IMR-90 (cell line): ENCODE measurements around the gene ACOX3. TPM values are rescaled to one million over a fixed set of nuclear protein-coding genes. Genes with fewer than 3 reads are reported as not detected.

Experiments used
- ATAC-seq: fragments of 200-7000 bp; cut with Tn5 transposase; 2 replicates; pipeline ENCODE4 v1.9.1; 2020; ENCODE audit warnings: low read depth, mild to moderate bottlenecking, moderate library complexity
- BruUV-seq: library from RNA; stranded (reverse); fragments of 400-500 nt; replicated peaks from 2 replicates; lab custom pipeline; 2021; lab: Mats Ljungman, UMichigan
- CTCF ChIA-PET: fragments of 300-600 bp; formaldehyde crosslinking; extraction: SDS; loops from one replicate; lab custom pipeline; 2021; ENCODE audit warnings: antibody characterized with exemption; lab: Yijun Ruan, JAX
- POLR2A ChIA-PET: fragments of 300-600 bp; sonication (Branson Sonifier 250); formaldehyde crosslinking; loops from one replicate; lab custom pipeline; 2022; ENCODE audit warnings: antibody characterized with exemption; ENCODE audit not compliant: unreplicated experiment; lab: Charles Lee
- DNase-seq: peaks from one replicate; pipeline ENCODE4 v3.0.0; 2013
- H2AFZ ChIP-seq: replicated peaks from 2 replicates; pipeline ENCODE3; 2013; ENCODE audit warnings: low read length, mild to moderate bottlenecking; ENCODE audit not compliant: poor library complexity
- H2AK5ac ChIP-seq: 2 replicates; pipeline ENCODE4 v1.6.1; 2013; ENCODE audit warnings: low read depth, low read length, inconsistent platforms
- H2AK9ac ChIP-seq: replicated peaks from 2 replicates; pipeline ENCODE3; 2013; ENCODE audit warnings: mild to moderate bottlenecking, low read depth, low read length, moderate library complexity; ENCODE audit not compliant: poor library complexity
- H2BK120ac ChIP-seq: 2 replicates; pipeline ENCODE4 v1.6.1; 2013; ENCODE audit warnings: low read depth, low read length, inconsistent platforms
- H2BK15ac ChIP-seq: 3 replicates; pipeline ENCODE4 v1.6.1; 2013; ENCODE audit warnings: low read depth, low read length, inconsistent platforms
- H2BK20ac ChIP-seq: 2 replicates; pipeline ENCODE4 v1.6.1; 2013; ENCODE audit warnings: low read depth, mild to moderate bottlenecking, inconsistent platforms, low read length, moderate library complexity
- H2BK5ac ChIP-seq: 2 replicates; pipeline ENCODE4 v1.6.1; 2013; ENCODE audit warnings: mild to moderate bottlenecking, low read depth, low read length, inconsistent platforms; ENCODE audit not compliant: poor library complexity, severe bottlenecking
- H3K14ac ChIP-seq: replicated peaks from 2 replicates; pipeline ENCODE4 v1.6.1; 2013; ENCODE audit warnings: low read depth, low read length, inconsistent platforms
- H3K18ac ChIP-seq: 2 replicates; pipeline ENCODE4 v1.6.1; 2013; ENCODE audit warnings: low read depth, low read length, control low read depth
- H3K23ac ChIP-seq: 2 replicates; pipeline ENCODE4 v1.6.1; 2013; ENCODE audit warnings: low read depth, low read length, inconsistent platforms
- H3K27ac ChIP-seq: 2 replicates; pipeline ENCODE4 v1.5.1; 2013; ENCODE audit warnings: mild to moderate bottlenecking, control low read depth, low read length; ENCODE audit not compliant: insufficient read depth
- H3K27me3 ChIP-seq: 2 replicates; pipeline ENCODE4 v1.6.1; 2013; ENCODE audit warnings: low read length; ENCODE audit not compliant: control insufficient read depth, insufficient read depth
- H3K36me3 ChIP-seq: 2 replicates; pipeline ENCODE4 v1.6.1; 2013; ENCODE audit warnings: low read length, mixed read lengths; ENCODE audit not compliant: control insufficient read depth, insufficient read depth
- H3K4ac ChIP-seq: 2 replicates; pipeline ENCODE4 v1.6.1; 2013; ENCODE audit warnings: low read depth, low read length, inconsistent platforms
- H3K4me1 ChIP-seq: 2 replicates; pipeline ENCODE4 v1.6.1; 2013; ENCODE audit warnings: low read length, mixed read lengths; ENCODE audit not compliant: control insufficient read depth, insufficient read depth
- H3K4me2 ChIP-seq: 2 replicates; pipeline ENCODE4 v1.6.1; 2013; ENCODE audit warnings: low read depth, mild to moderate bottlenecking, control low read depth, low read length, moderate library complexity
- H3K4me3 ChIP-seq: 2 replicates; pipeline ENCODE4 v1.5.1; 2013; ENCODE audit warnings: low read depth, mild to moderate bottlenecking, control low read depth, low read length, moderate library complexity; ENCODE audit not compliant: insufficient read depth
- H3K56ac ChIP-seq: 2 replicates; pipeline ENCODE4 v1.6.1; 2013; ENCODE audit warnings: low read length, inconsistent platforms; ENCODE audit not compliant: insufficient read depth; ENCODE audit errors: extremely low read depth
- H3K79me1 ChIP-seq, 2 experiments: 2 replicates each; pipeline ENCODE4 v1.6.1; 2013; ENCODE audit warnings: low read length in 2 of 2, inconsistent platforms in 1 of 2, low read depth in 1 of 2
- H3K9ac ChIP-seq: 2 replicates; pipeline ENCODE4 v1.6.1; 2013; ENCODE audit warnings: low read depth, low read length, control low read depth
- H3K9me1 ChIP-seq: 2 replicates; pipeline ENCODE4 v1.6.1; 2013; ENCODE audit warnings: low read length, inconsistent platforms; ENCODE audit not compliant: insufficient read depth
- H3K9me3 ChIP-seq: 2 replicates; pipeline ENCODE4 v1.6.1; 2013; ENCODE audit warnings: low read length; ENCODE audit not compliant: control insufficient read depth, insufficient read depth
- H4K20me1 ChIP-seq: 2 replicates; pipeline ENCODE4 v1.6.1; 2013; ENCODE audit warnings: low read length, inconsistent platforms; ENCODE audit not compliant: insufficient read depth
- H4K5ac ChIP-seq: 2 replicates; pipeline ENCODE4 v1.6.1; 2013; ENCODE audit warnings: mild to moderate bottlenecking, low read depth, low read length, control low read depth
- H4K8ac ChIP-seq, 2 experiments: 2 replicates each; pipeline ENCODE4 v1.6.1; 2013; ENCODE audit warnings: low read depth in 2 of 2, low read length in 2 of 2, control low read depth in 1 of 2, inconsistent platforms in 1 of 2
- H4K91ac ChIP-seq: 2 replicates; pipeline ENCODE4 v1.6.1; 2013; ENCODE audit warnings: low read depth, low read length, inconsistent platforms; ENCODE audit not compliant: insufficient read depth
- CEBPB ChIP-seq: IDR thresholded peaks from 2 replicates; pipeline ENCODE4 v1.6.1; 2012; ENCODE audit warnings: low read depth, low read length, improper control_type of control experiment
- FOS ChIP-seq: fragments of 150-350 bp; IDR thresholded peaks from 2 replicates; pipeline ENCODE4 v1.6.1; 2016; ENCODE audit warnings: low read depth, low read length
- NFE2L2 ChIP-seq: fragments of 150-350 bp; IDR thresholded peaks from 2 replicates; pipeline ENCODE4 v1.6.1; 2016; ENCODE audit warnings: low read depth, mild to moderate bottlenecking, low read length
- POLR2A ChIP-seq: IDR thresholded peaks from 2 replicates; pipeline ENCODE4 v1.6.1; 2012; ENCODE audit warnings: mild to moderate bottlenecking, low read depth, low read length
- RCOR1 ChIP-seq: IDR thresholded peaks from 2 replicates; pipeline ENCODE4 v1.6.1; 2012; ENCODE audit warnings: mild to moderate bottlenecking, low read length, improper control_type of control experiment; ENCODE audit not compliant: insufficient replicate concordance
- WGBS, 2 experiments: methylation state at CpG; one replicate each; pipeline versions ENCODE4 v1.1.5 to v1.1.7; 2013; ENCODE audit warnings: missing lambda C conversion rate in 2 of 2; ENCODE audit not compliant: insufficient read length in 1 of 2; ENCODE audit errors: extremely low coverage in 2 of 2; 5-methylcytosine and 5-hydroxymethylcytosine counted together
- dilution Hi-C: fragments of 300-500 bp; cut with HindIII; formaldehyde crosslinking; loops from one replicate; pipeline ENCODE4 v1.14.3; 2018; ENCODE audit warnings: low sequenced_read_pairs; ENCODE audit not compliant: unreplicated experiment
- in situ Hi-C: fragments of 300-500 bp; cut with MboI; formaldehyde crosslinking; loops from 3 replicates; pipeline ENCODE4 v1.14.3; 2019; ENCODE audit warnings: low sequenced_read_pairs, inconsistent platforms, mixed read lengths
- intact Hi-C: fragments of 100-400 bp; cut with micrococcal nuclease; formaldehyde crosslinking; loops from 2 replicates; pipeline ENCODE4 v1.10.0; 2022
- polyA plus RNA-seq, 3 experiments: library from polyadenylated mRNA; depleted of rRNA; stranded (reverse); fragments of >200 nt; gene quantifications; 2 replicates each; pipeline ENCODE4 v1.2.3, GENCODE V29; 2012; ENCODE audit warnings: low replicate concordance in 1 of 3
- total RNA-seq: library from RNA; depleted of rRNA; stranded (reverse); fragments of >200 nt; gene quantifications from 2 replicates; pipeline ENCODE4 v1.2.3, GENCODE V29; 2012
- TF ChIP-seq, protein P1 (sequence below): conservative IDR thresholded peaks from 2 replicates; pipeline ENCODE4 v1.5.1; 2012; ENCODE audit warnings: mild to moderate bottlenecking, low read depth, low read length, improper control_type of control experiment

ACOX3 gene
- total and polyA plus RNA-seq, 2 of the 4 experiments (the other 2 are of a cell fraction): 15.2 to 25.8 TPM

DNA sequence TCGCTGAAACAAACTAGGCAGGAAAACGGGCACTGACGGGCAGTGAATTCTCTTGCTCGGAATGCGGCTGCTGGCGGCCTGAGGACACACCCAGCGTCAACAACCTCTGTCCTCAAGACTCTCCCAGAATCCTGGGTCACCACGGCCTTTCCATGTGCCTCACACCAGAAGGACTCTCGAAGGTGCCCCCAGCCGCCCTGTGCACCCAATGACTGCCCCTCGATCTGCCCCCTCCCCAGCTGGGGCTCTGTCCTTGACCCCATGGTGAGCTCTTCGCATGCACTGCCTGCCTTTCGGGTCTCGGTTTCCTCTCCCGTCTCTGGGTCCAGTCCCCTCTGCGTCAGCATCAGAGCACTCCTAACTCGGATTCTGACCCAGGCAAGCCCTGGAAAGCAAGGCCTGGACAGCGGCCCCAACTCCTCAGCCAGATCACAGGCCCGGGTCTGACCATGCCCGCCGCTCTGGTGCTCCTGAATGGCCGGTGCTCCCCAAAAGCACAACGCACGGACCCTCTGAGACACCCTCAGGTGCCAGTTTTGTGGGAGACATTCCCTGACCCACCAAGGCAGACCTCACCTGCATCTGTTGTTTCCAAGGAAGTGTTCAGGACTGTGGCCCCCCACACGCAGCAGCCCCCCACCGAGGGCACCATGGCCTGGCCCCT lies 56.0 kb downstream of the ACOX3 start:
- H2BK15ac ChIP-seq: no peak overlapping the region
- H2AK5ac ChIP-seq: no peak overlapping the region
- TF ChIP-seq NFE2L2 (no peak), FOS (no peak), CEBPB (no peak), POLR2A (no peak), RCOR1 (no peak)
- TF ChIP-seq, protein P1, sequence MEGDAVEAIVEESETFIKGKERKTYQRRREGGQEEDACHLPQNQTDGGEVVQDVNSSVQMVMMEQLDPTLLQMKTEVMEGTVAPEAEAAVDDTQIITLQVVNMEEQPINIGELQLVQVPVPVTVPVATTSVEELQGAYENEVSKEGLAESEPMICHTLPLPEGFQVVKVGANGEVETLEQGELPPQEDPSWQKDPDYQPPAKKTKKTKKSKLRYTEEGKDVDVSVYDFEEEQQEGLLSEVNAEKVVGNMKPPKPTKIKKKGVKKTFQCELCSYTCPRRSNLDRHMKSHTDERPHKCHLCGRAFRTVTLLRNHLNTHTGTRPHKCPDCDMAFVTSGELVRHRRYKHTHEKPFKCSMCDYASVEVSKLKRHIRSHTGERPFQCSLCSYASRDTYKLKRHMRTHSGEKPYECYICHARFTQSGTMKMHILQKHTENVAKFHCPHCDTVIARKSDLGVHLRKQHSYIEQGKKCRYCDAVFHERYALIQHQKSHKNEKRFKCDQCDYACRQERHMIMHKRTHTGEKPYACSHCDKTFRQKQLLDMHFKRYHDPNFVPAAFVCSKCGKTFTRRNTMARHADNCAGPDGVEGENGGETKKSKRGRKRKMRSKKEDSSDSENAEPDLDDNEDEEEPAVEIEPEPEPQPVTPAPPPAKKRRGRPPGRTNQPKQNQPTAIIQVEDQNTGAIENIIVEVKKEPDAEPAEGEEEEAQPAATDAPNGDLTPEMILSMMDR: no peak
- peaks cover 2% of the 10 kb centered on the region; the same call in 1 of the 2 replicates for H3K4me1 ChIP-seq
- POLR2A ChIA-PET: no interaction called here
- no peak overlapping the region for H3K4me3 ChIP-seq
- DNase-seq: no peak
- no TSS peak for BruUV-seq
- ATAC-seq: no peak
- H3K56ac ChIP-seq: no peak overlapping the region
- no peak overlapping the region for H2AFZ ChIP-seq
- no peak overlapping the region for H2BK5ac ChIP-seq
- no peak overlapping the region for H2BK20ac ChIP-seq
- peaks cover 42% of the 10 kb centered on the region for H3K36me3 ChIP-seq
- H4K8ac ChIP-seq: no peak overlapping the region
- WGBS, 2 experiments: 98% methylated on average over 10 of the region's 26 CpGs; no CpG with 5 or more reads in 1 of the 2 experiments
- dilution Hi-C loops (no loop called here), in situ Hi-C loops (no loop called here), intact Hi-C loops (loop anchor here (1.0 kb wide), 1 partner anchor 13 kb away; no protein-coding TSS in a partner anchor)
- peaks cover 8% of the 10 kb centered on the region; the same call in 1 of the 2 replicates for H4K20me1 ChIP-seq
- no peak overlapping the region for H3K27ac ChIP-seq
- no peak overlapping the region for H2AK9ac ChIP-seq
- H2BK120ac ChIP-seq: no peak overlapping the region
- no peak overlapping the region for H3K9ac ChIP-seq
- H3K79me1 ChIP-seq: peaks cover 0 to 4% of the 10 kb centered on the region in 2 experiments; a peak in 1 of 4 replicates
- no peak overlapping the region for H3K14ac ChIP-seq
- no peak overlapping the region for H3K23ac ChIP-seq
- H3K27me3 ChIP-seq: no peaks in the 10 kb centered on the region
- no peak overlapping the region for H3K18ac ChIP-seq
- H3K4ac ChIP-seq: no peak overlapping the region
- no peak overlapping the region for H4K5ac ChIP-seq
- no peak overlapping the region for H4K91ac ChIP-seq
- H3K9me3 ChIP-seq: no peaks in the 10 kb centered on the region
- CTCF ChIA-PET: no interaction called here
- H3K9me1 ChIP-seq: peaks cover 8% of the 10 kb centered on the region; the same call in 1 of the 2 replicates
- no peak overlapping the region for H3K4me2 ChIP-seq
